ENCODE data around the gene CDH4. TPM values are rescaled to one million over a fixed set of nuclear protein-coding genes. Genes with fewer than 3 reads are reported as not detected.
A peak's percentile ranks its signal among the peaks of the same experiment; 100 is the strongest.

CDH4 gene
- total RNA-seq, 1 donor from 2014 or later, result 0.05 TPM

GRCh38 chr20:61778495-61778863, 526.4 kb downstream of the CDH4 start:
- peak; percentile 10 for DNase-seq
- ATAC-seq (ENCODE audit: poor library complexity), result no peak
- intact Hi-C loops (cut with DNase I), result no loop called here

GRCh38 chr20:61779176-61779965, 527.3 kb downstream of the CDH4 start:
- intact Hi-C loops (cut with DNase I), result no loop called here
- DNase-seq, result no peak
- no peak for ATAC-seq (ENCODE audit: poor library complexity)

- ATAC-seq (ENCODE audit: poor library complexity) (no peak), DNase-seq (no peak)
- intact Hi-C loops (cut with DNase I), result no loop called here
These were observed 528.0 kb downstream of the CDH4 start for GRCh38 chr20:61780066-61780465.

- no peak for ATAC-seq (ENCODE audit: poor library complexity)
- no peak for DNase-seq
- intact Hi-C loops (cut with DNase I), result no loop called here
These were observed 532.9 kb downstream of the CDH4 start for GRCh38 chr20:61784801-61785566.

GRCh38 chr20:61785567-61785816, 533.4 kb downstream of the CDH4 start:
- no peak for ATAC-seq (ENCODE audit: poor library complexity)
- no peak for DNase-seq
- intact Hi-C loops (cut with DNase I), result no loop called here

- ATAC-seq (ENCODE audit: poor library complexity) (no peak), DNase-seq (peak; percentile 15)
- intact Hi-C loops (cut with DNase I), result no loop called here
These were observed 534.2 kb downstream of the CDH4 start for GRCh38 chr20:61786230-61786629.

- intact Hi-C loops (cut with DNase I), result no loop called here
- DNase-seq (peak; percentile 14), ATAC-seq (ENCODE audit: poor library complexity) (no peak)
These were observed 536.3 kb downstream of the CDH4 start for GRCh38 chr20:61788343-61788742.

GRCh38 chr20:61789329-61789728, 537.3 kb downstream of the CDH4 start:
- intact Hi-C loops (cut with DNase I), result no loop called here
- ATAC-seq (ENCODE audit: poor library complexity), result no peak
- DNase-seq, result peak; percentile 13

GRCh38 chr20:61790116-61790827, 538.2 kb downstream of the CDH4 start:
- no peak for ATAC-seq (ENCODE audit: poor library complexity)
- no peak for DNase-seq
- intact Hi-C loops (cut with DNase I), result no loop called here

GRCh38 chr20:61791995-61792394, 539.9 kb downstream of the CDH4 start:
- intact Hi-C loops (cut with DNase I), result no loop called here
- DNase-seq, result no peak

GRCh38 chr20:61795669-61796630, 543.9 kb downstream of the CDH4 start:
- DNase-seq (peak; percentile 33), ATAC-seq (ENCODE audit: poor library complexity) (no peak)
- intact Hi-C loops (cut with DNase I), result no loop called here

More at GRCh38 chr20:61791995-61792394, 539.9 kb downstream of the CDH4 start:
- no peak for ATAC-seq (ENCODE audit: poor library complexity)

GRCh38 chr20:61796738-61797137, 544.7 kb downstream of the CDH4 start:
- intact Hi-C loops (cut with DNase I), result no loop called here
- DNase-seq (no peak), ATAC-seq (ENCODE audit: poor library complexity) (no peak)

- ATAC-seq (ENCODE audit: poor library complexity), result no peak
- peak; percentile 21 for DNase-seq
- intact Hi-C loops (cut with DNase I), result no loop called here
These were observed 545.1 kb downstream of the CDH4 start for GRCh38 chr20:61797200-61797599.

GRCh38 chr20:61797971-61798411, 545.9 kb downstream of the CDH4 start:
- DNase-seq (no peak), ATAC-seq (ENCODE audit: poor library complexity) (no peak)
- intact Hi-C loops (cut with DNase I), result no loop called here

GRCh38 chr20:61798632-61799031, 546.6 kb downstream of the CDH4 start:
- intact Hi-C loops (cut with DNase I), result no loop called here
- ATAC-seq (ENCODE audit: poor library complexity) (no peak), DNase-seq (peak; percentile 16)

- DNase-seq (peak; percentile 8), ATAC-seq (ENCODE audit: poor library complexity) (no peak)
- intact Hi-C loops (cut with DNase I), result no loop called here
These were observed 547.4 kb downstream of the CDH4 start for GRCh38 chr20:61799394-61799923.

GRCh38 chr20:61799928-61800327, 547.9 kb downstream of the CDH4 start:
- intact Hi-C loops (cut with DNase I), result no loop called here
- ATAC-seq (ENCODE audit: poor library complexity) (no peak), DNase-seq (peak; percentile 36)

- DNase-seq (peak; percentile 24), ATAC-seq (ENCODE audit: poor library complexity) (no peak)
- intact Hi-C loops (cut with DNase I), result no loop called here
These were observed 548.5 kb downstream of the CDH4 start for GRCh38 chr20:61800359-61801064.
